Stimulated activated CD4-positive, alpha-beta T cell treated with anti-CD3 and anti-CD28 coated beads, Interleukin-1b, Interleukin-23, amount 100 ng/mL, for 4 hours (primary cell): ENCODE results near the gene ST6GALNAC2.

Source experiments
- DNase-seq, 2 donors: peaks; one replicate each; pipeline ENCODE4 v3.0.0-alpha.2; 2020; ENCODE audit warnings: low read depth in 2 of 2

Gene ST6GALNAC2

GRCh38 chr17:76599694-76600460 is 14.2 kb upstream of the ST6GALNAC2 start:
- no peak for DNase-seq

- DNase-seq, result no peak
These were observed 12.4 kb upstream of the ST6GALNAC2 start for GRCh38 chr17:76598004-76598439.

GRCh38 chr17:76597156-76598003 is 11.7 kb upstream of the ST6GALNAC2 start:
- no peak for DNase-seq

- DNase-seq, result no peak
These were observed 9.0 kb upstream of the ST6GALNAC2 start for GRCh38 chr17:76594690-76595089.

GRCh38 chr17:76593959-76594358 is 8.3 kb upstream of the ST6GALNAC2 start:
- no peak for DNase-seq

GRCh38 chr17:76593384-76593826 is 7.7 kb upstream of the ST6GALNAC2 start:
- DNase-seq, result no peak

- no peak for DNase-seq
These were observed 2.5 kb upstream of the ST6GALNAC2 start for GRCh38 chr17:76588182-76588581.

- DNase-seq, result no peak
These were observed 1.3 kb upstream of the ST6GALNAC2 start for GRCh38 chr17:76586741-76587487.

- no peak for DNase-seq
These were observed 519 bp downstream of the ST6GALNAC2 start for GRCh38 chr17:76585033-76585648.

- DNase-seq, result no peak
These were observed 1.1 kb downstream of the ST6GALNAC2 start for GRCh38 chr17:76584427-76585032.

GRCh38 chr17:76582660-76583059 is 3.0 kb downstream of the ST6GALNAC2 start:
- DNase-seq, result no peak

- no peak for DNase-seq
These were observed 4.1 kb downstream of the ST6GALNAC2 start for GRCh38 chr17:76581515-76581914.

- DNase-seq, result no peak
These were observed 6.4 kb downstream of the ST6GALNAC2 start for GRCh38 chr17:76579281-76579680.

GRCh38 chr17:76578376-76578775 is 7.3 kb downstream of the ST6GALNAC2 start:
- no peak for DNase-seq

- no peak for DNase-seq
These were observed 7.8 kb downstream of the ST6GALNAC2 start for GRCh38 chr17:76577876-76578275.

- no peak for DNase-seq
These were observed 9.5 kb downstream of the ST6GALNAC2 start for GRCh38 chr17:76576189-76576588.

- no peak for DNase-seq
These were observed 10.1 kb downstream of the ST6GALNAC2 start for GRCh38 chr17:76575570-76575969.

GRCh38 chr17:76574166-76574565 is 11.5 kb downstream of the ST6GALNAC2 start:
- DNase-seq, result no peak

- DNase-seq, result no peak
These were observed 12.6 kb downstream of the ST6GALNAC2 start for GRCh38 chr17:76573096-76573495.

GRCh38 chr17:76572201-76572910 is 13.3 kb downstream of the ST6GALNAC2 start:
- no peak for DNase-seq
